ENCODE data around the gene RGS19.

The RGS19 gene

GRCh38 chr20:64069614-64070243 is 9.6 kb downstream of the RGS19 start:
- no peak for DNase-seq
- H3K27ac ChIP-seq (ENCODE audit: insufficient read depth in 1 of 2, low read depth in 1 of 2, low read length in 2 of 2, poor library complexity in 1 of 2, severe bottlenecking in 2 of 2) = no peak overlapping the region
- no peaks in the 10 kb centered on the region for H3K27me3 ChIP-seq (replicated peaks in 2 of 5; ENCODE audit: control insufficient read depth in 4 of 5, insufficient read depth in 5 of 5, low read length in 4 of 5)
- H3K9me3 ChIP-seq (ENCODE audit: control extremely low read depth in 1 of 5, control insufficient read depth in 4 of 5, insufficient read depth in 2 of 5, low read depth in 1 of 5, low read length in 4 of 5) = no peaks in the 10 kb centered on the region
- WGBS (ENCODE audit: insufficient coverage) = 60% methylated on average over 13 of the region's 14 CpGs
- no peak overlapping the region for H3K4me3 ChIP-seq (ENCODE audit: control insufficient read depth in 1 of 7, extremely low read depth in 1 of 7, insufficient read depth in 4 of 7, low read depth in 2 of 7, low read length in 6 of 7)
- peaks cover 2 to 83% (median 74%) of the 10 kb centered on the region in 4 experiments for H3K4me1 ChIP-seq (ENCODE audit: control extremely low read depth in 1 of 4, control insufficient read depth in 4 of 4, insufficient read depth in 4 of 4, low read length in 3 of 4)
- ChIA-PET CTCF (interaction anchor here (1.3 to 19.6 kb wide), 8 partner anchors 10 to 48 kb away, joined by 3 to 178 read pairs (median 10); partner anchors contain the start of genes C20orf204, OPRL1, RGS19 and SOX18), POLR2A (interaction anchor here (1.2 to 1.3 kb wide), 2 partner anchors 9 to 10 kb away, joined by 3 to 5 read pairs; partner anchors contain the start of genes OPRL1 and RGS19)
- H3K36me3 ChIP-seq (ENCODE audit: control insufficient read depth in 4 of 4, insufficient read depth in 4 of 4, low read length in 3 of 4) = peaks cover 0 to 37% (median 21%) of the 10 kb centered on the region in 4 experiments

- no peak overlapping the region for H3K4me3 ChIP-seq (ENCODE audit: control insufficient read depth in 1 of 7, extremely low read depth in 1 of 7, insufficient read depth in 4 of 7, low read depth in 2 of 7, low read length in 6 of 7)
- POLR2A ChIA-PET = interaction anchor here (1.2 to 1.3 kb wide), 2 partner anchors 9 to 11 kb away, joined by 3 to 5 read pairs; partner anchors contain the start of genes OPRL1 and RGS19
- CTCF ChIA-PET = interaction anchor here (1.3 to 19.6 kb wide), 7 partner anchors 9 to 49 kb away, joined by 4 to 178 read pairs (median 12); partner anchors contain the start of genes C20orf204, OPRL1, RGS19 and SOX18
- WGBS (ENCODE audit: insufficient coverage) = 88% methylated on average over 18 of the region's 20 CpGs
- H3K9me3 ChIP-seq (ENCODE audit: control extremely low read depth in 1 of 5, control insufficient read depth in 4 of 5, insufficient read depth in 2 of 5, low read depth in 1 of 5, low read length in 4 of 5) = no peaks in the 10 kb centered on the region
- H3K27ac ChIP-seq (ENCODE audit: insufficient read depth in 1 of 2, low read depth in 1 of 2, low read length in 2 of 2, poor library complexity in 1 of 2, severe bottlenecking in 2 of 2) = no peak overlapping the region
- peaks cover 0 to 32% (median 19%) of the 10 kb centered on the region in 4 experiments for H3K36me3 ChIP-seq (ENCODE audit: control insufficient read depth in 4 of 4, insufficient read depth in 4 of 4, low read length in 3 of 4)
- H3K27me3 ChIP-seq (replicated peaks in 2 of 5; ENCODE audit: control insufficient read depth in 4 of 5, insufficient read depth in 5 of 5, low read length in 4 of 5) = no peaks in the 10 kb centered on the region
- peaks cover 2 to 82% (median 78%) of the 10 kb centered on the region in 4 experiments for H3K4me1 ChIP-seq (ENCODE audit: control extremely low read depth in 1 of 4, control insufficient read depth in 4 of 4, insufficient read depth in 4 of 4, low read length in 3 of 4)
- no peak for DNase-seq
These were observed 10.1 kb downstream of the RGS19 start for GRCh38 chr20:64069209-64069613.

- ChIA-PET POLR2A (no interaction called here), CTCF (interaction anchor here (0.9 to 19.6 kb wide), 7 partner anchors 11 to 50 kb away, joined by 3 to 178 read pairs (median 12); partner anchors contain the start of genes OPRL1, RGS19 and SOX18)
- DNase-seq = peak in 2 of 3 donors; percentile 72 to 79
- WGBS (ENCODE audit: insufficient coverage) = 36% methylated on average over 10 of the region's 12 CpGs
- Histone ChIP-seq H3K4me1 (ENCODE audit: control extremely low read depth in 1 of 4, control insufficient read depth in 4 of 4, insufficient read depth in 4 of 4, low read length in 3 of 4) (peaks cover 2 to 85% (median 83%) of the 10 kb centered on the region in 4 experiments), H3K27ac (ENCODE audit: insufficient read depth in 1 of 2, low read depth in 1 of 2, low read length in 2 of 2, poor library complexity in 1 of 2, severe bottlenecking in 2 of 2) (no peak overlapping the region), H3K4me3 (ENCODE audit: control insufficient read depth in 1 of 7, extremely low read depth in 1 of 7, insufficient read depth in 4 of 7, low read depth in 2 of 7, low read length in 6 of 7) (no peak overlapping the region), H3K27me3 (replicated peaks in 2 of 5; ENCODE audit: control insufficient read depth in 4 of 5, insufficient read depth in 5 of 5, low read length in 4 of 5) (no peaks in the 10 kb centered on the region), H3K9me3 (ENCODE audit: control extremely low read depth in 1 of 5, control insufficient read depth in 4 of 5, insufficient read depth in 2 of 5, low read depth in 1 of 5, low read length in 4 of 5) (no peaks in the 10 kb centered on the region), H3K36me3 (ENCODE audit: control insufficient read depth in 4 of 4, insufficient read depth in 4 of 4, low read length in 3 of 4) (peaks cover 0 to 26% (median 15%) of the 10 kb centered on the region in 4 experiments)
These were observed 10.7 kb downstream of the RGS19 start for GRCh38 chr20:64068386-64069208.

- DNase-seq = no peak
- ChIA-PET CTCF (interaction anchor here (0.9 to 19.6 kb wide), 7 partner anchors 11 to 50 kb away, joined by 3 to 178 read pairs (median 12); partner anchors contain the start of genes OPRL1, RGS19 and SOX18), POLR2A (interaction anchor here (0.9 kb wide), 1 partner anchor 10 kb away, joined by 3 read pairs; no protein-coding TSS in a partner anchor)
- no peak overlapping the region for H3K4me3 ChIP-seq (ENCODE audit: control insufficient read depth in 1 of 7, extremely low read depth in 1 of 7, insufficient read depth in 4 of 7, low read depth in 2 of 7, low read length in 6 of 7)
- H3K27ac ChIP-seq (ENCODE audit: insufficient read depth in 1 of 2, low read depth in 1 of 2, low read length in 2 of 2, poor library complexity in 1 of 2, severe bottlenecking in 2 of 2) = no peak overlapping the region
- H3K27me3 ChIP-seq (replicated peaks in 2 of 5; ENCODE audit: control insufficient read depth in 4 of 5, insufficient read depth in 5 of 5, low read length in 4 of 5) = no peaks in the 10 kb centered on the region
- peaks cover 2 to 83% (median 80%) of the 10 kb centered on the region in 4 experiments for H3K4me1 ChIP-seq (ENCODE audit: control extremely low read depth in 1 of 4, control insufficient read depth in 4 of 4, insufficient read depth in 4 of 4, low read length in 3 of 4)
- no peaks in the 10 kb centered on the region for H3K9me3 ChIP-seq (ENCODE audit: control extremely low read depth in 1 of 5, control insufficient read depth in 4 of 5, insufficient read depth in 2 of 5, low read depth in 1 of 5, low read length in 4 of 5)
- peaks cover 0 to 18% (median 11%) of the 10 kb centered on the region in 4 experiments for H3K36me3 ChIP-seq (ENCODE audit: control insufficient read depth in 4 of 4, insufficient read depth in 4 of 4, low read length in 3 of 4)
- WGBS (ENCODE audit: insufficient coverage) = 68% methylated on average over 12 of the region's 12 CpGs
These were observed 11.5 kb downstream of the RGS19 start for GRCh38 chr20:64067733-64068307.

GRCh38 chr20:64067005-64067632 is 12.2 kb downstream of the RGS19 start:
- peaks cover 0 to 11% (median 6%) of the 10 kb centered on the region in 4 experiments for H3K36me3 ChIP-seq (ENCODE audit: control insufficient read depth in 4 of 4, insufficient read depth in 4 of 4, low read length in 3 of 4)
- no peak overlapping the region for H3K27ac ChIP-seq (ENCODE audit: insufficient read depth in 1 of 2, low read depth in 1 of 2, low read length in 2 of 2, poor library complexity in 1 of 2, severe bottlenecking in 2 of 2)
- peaks cover 2 to 83% (median 80%) of the 10 kb centered on the region in 4 experiments for H3K4me1 ChIP-seq (ENCODE audit: control extremely low read depth in 1 of 4, control insufficient read depth in 4 of 4, insufficient read depth in 4 of 4, low read length in 3 of 4)
- no peak for DNase-seq
- ChIA-PET POLR2A (interaction anchor here (0.9 kb wide), 1 partner anchor 11 kb away, joined by 3 read pairs; no protein-coding TSS in a partner anchor), CTCF (interaction anchor here (1.2 to 3.5 kb wide), 3 partner anchors 11 to 29 kb away, joined by 4 to 43 read pairs (median 4); partner anchors contain the start of genes OPRL1 and RGS19)
- H3K27me3 ChIP-seq (replicated peaks in 2 of 5; ENCODE audit: control insufficient read depth in 4 of 5, insufficient read depth in 5 of 5, low read length in 4 of 5) = no peaks in the 10 kb centered on the region
- H3K9me3 ChIP-seq (ENCODE audit: control extremely low read depth in 1 of 5, control insufficient read depth in 4 of 5, insufficient read depth in 2 of 5, low read depth in 1 of 5, low read length in 4 of 5) = no peaks in the 10 kb centered on the region
- H3K4me3 ChIP-seq (ENCODE audit: control insufficient read depth in 1 of 7, extremely low read depth in 1 of 7, insufficient read depth in 4 of 7, low read depth in 2 of 7, low read length in 6 of 7) = no peak overlapping the region
- 100% methylated on average over 3 of the region's 6 CpGs for WGBS (ENCODE audit: insufficient coverage)

GRCh38 chr20:64065974-64066343 is 13.4 kb downstream of the RGS19 start:
- Histone ChIP-seq H3K4me3 (ENCODE audit: control insufficient read depth in 1 of 7, extremely low read depth in 1 of 7, insufficient read depth in 4 of 7, low read depth in 2 of 7, low read length in 6 of 7) (peak overlapping the region in 2 of 7 experiments; percentile 11 to 28), H3K36me3 (ENCODE audit: control insufficient read depth in 4 of 4, insufficient read depth in 4 of 4, low read length in 3 of 4) (peaks cover 0 to 2% (median 0%) of the 10 kb centered on the region in 4 experiments), H3K27me3 (replicated peaks in 2 of 5; ENCODE audit: control insufficient read depth in 4 of 5, insufficient read depth in 5 of 5, low read length in 4 of 5) (no peaks in the 10 kb centered on the region), H3K4me1 (ENCODE audit: control extremely low read depth in 1 of 4, control insufficient read depth in 4 of 4, insufficient read depth in 4 of 4, low read length in 3 of 4) (peaks cover 2 to 79% (median 72%) of the 10 kb centered on the region in 4 experiments), H3K9me3 (ENCODE audit: control extremely low read depth in 1 of 5, control insufficient read depth in 4 of 5, insufficient read depth in 2 of 5, low read depth in 1 of 5, low read length in 4 of 5) (no peaks in the 10 kb centered on the region), H3K27ac (ENCODE audit: insufficient read depth in 1 of 2, low read depth in 1 of 2, low read length in 2 of 2, poor library complexity in 1 of 2, severe bottlenecking in 2 of 2) (no peak overlapping the region)
- ChIA-PET CTCF (interaction anchor here (1.4 to 2.7 kb wide), 4 partner anchors 9 to 16 kb away, joined by 3 to 12 read pairs (median 7); partner anchors contain the start of genes OPRL1 and RGS19), POLR2A (interaction anchor here (0.8 kb wide), 1 partner anchor 14 kb away, joined by 3 read pairs; the partner anchor contains the start of genes OPRL1 and RGS19)
- 42% methylated on average over 5 of the region's 5 CpGs for WGBS (ENCODE audit: insufficient coverage)
- DNase-seq = peak in 2 of 3 donors; percentile 73
